ENCODE data around the gene NEDD4L.

Gene NEDD4L

GRCh38 chr18:58186258-58186948 lies 142.4 kb downstream of the NEDD4L start:
- Histone ChIP-seq H3K27ac (peak overlapping the region; percentile 74), H3K27me3 (replicated peaks) (no peaks in the 10 kb centered on the region), H3K4me3 (ENCODE audit: low read depth, low read length) (no peak overlapping the region), H3K36me3 (replicated peaks) (no peaks in the 10 kb centered on the region)
- TF ChIP-seq, protein P1, sequence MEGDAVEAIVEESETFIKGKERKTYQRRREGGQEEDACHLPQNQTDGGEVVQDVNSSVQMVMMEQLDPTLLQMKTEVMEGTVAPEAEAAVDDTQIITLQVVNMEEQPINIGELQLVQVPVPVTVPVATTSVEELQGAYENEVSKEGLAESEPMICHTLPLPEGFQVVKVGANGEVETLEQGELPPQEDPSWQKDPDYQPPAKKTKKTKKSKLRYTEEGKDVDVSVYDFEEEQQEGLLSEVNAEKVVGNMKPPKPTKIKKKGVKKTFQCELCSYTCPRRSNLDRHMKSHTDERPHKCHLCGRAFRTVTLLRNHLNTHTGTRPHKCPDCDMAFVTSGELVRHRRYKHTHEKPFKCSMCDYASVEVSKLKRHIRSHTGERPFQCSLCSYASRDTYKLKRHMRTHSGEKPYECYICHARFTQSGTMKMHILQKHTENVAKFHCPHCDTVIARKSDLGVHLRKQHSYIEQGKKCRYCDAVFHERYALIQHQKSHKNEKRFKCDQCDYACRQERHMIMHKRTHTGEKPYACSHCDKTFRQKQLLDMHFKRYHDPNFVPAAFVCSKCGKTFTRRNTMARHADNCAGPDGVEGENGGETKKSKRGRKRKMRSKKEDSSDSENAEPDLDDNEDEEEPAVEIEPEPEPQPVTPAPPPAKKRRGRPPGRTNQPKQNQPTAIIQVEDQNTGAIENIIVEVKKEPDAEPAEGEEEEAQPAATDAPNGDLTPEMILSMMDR (IDR thresholded peaks at IDR 0.05; ENCODE audit: low read depth, low read length, missing control alignments) = no peak
- in situ Hi-C loops (cut with HindIII; ENCODE audit: low pct_ligation_motif_present, low sequenced_read_pairs) = no loop called here
- DNase-seq = peak; percentile 91

- Histone ChIP-seq H3K4me3 (ENCODE audit: low read depth, low read length) (no peak overlapping the region), H3K27ac (no peak overlapping the region), H3K27me3 (replicated peaks) (no peaks in the 10 kb centered on the region), H3K36me3 (replicated peaks) (no peaks in the 10 kb centered on the region)
- TF ChIP-seq, protein P1 (IDR thresholded peaks at IDR 0.05; ENCODE audit: low read depth, low read length, missing control alignments) = no peak
- in situ Hi-C loops (cut with HindIII; ENCODE audit: low pct_ligation_motif_present, low sequenced_read_pairs) = no loop called here
- DNase-seq = no peak
Measured at GRCh38 chr18:58187674-58188073, 143.6 kb downstream of the NEDD4L start.

GRCh38 chr18:58188996-58189395 lies 145.0 kb downstream of the NEDD4L start:
- TF ChIP-seq, protein P1 (IDR thresholded peaks at IDR 0.05; ENCODE audit: low read depth, low read length, missing control alignments) = no peak
- H3K36me3 ChIP-seq (replicated peaks) = no peaks in the 10 kb centered on the region
- in situ Hi-C loops (cut with HindIII; ENCODE audit: low pct_ligation_motif_present, low sequenced_read_pairs) = no loop called here

GRCh38 chr18:58190842-58191530 lies 147.0 kb downstream of the NEDD4L start:
- TF ChIP-seq, protein P1 (IDR thresholded peaks at IDR 0.05; ENCODE audit: low read depth, low read length, missing control alignments) = no peak
- H3K36me3 ChIP-seq (replicated peaks) = no peaks in the 10 kb centered on the region
- DNase-seq = no peak
- no peak overlapping the region for H3K4me3 ChIP-seq (ENCODE audit: low read depth, low read length)
- in situ Hi-C loops (cut with HindIII; ENCODE audit: low pct_ligation_motif_present, low sequenced_read_pairs) = no loop called here
- no peak overlapping the region for H3K27ac ChIP-seq
- no peaks in the 10 kb centered on the region for H3K27me3 ChIP-seq (replicated peaks)

More at GRCh38 chr18:58188996-58189395, 145.0 kb downstream of the NEDD4L start:
- H3K27me3 ChIP-seq (replicated peaks) = no peaks in the 10 kb centered on the region
- no peak for DNase-seq
- H3K27ac ChIP-seq = no peak overlapping the region
- no peak overlapping the region for H3K4me3 ChIP-seq (ENCODE audit: low read depth, low read length)

GRCh38 chr18:58191626-58192025 lies 147.6 kb downstream of the NEDD4L start:
- H3K27me3 ChIP-seq (replicated peaks) = no peaks in the 10 kb centered on the region
- H3K4me3 ChIP-seq (ENCODE audit: low read depth, low read length) = no peak overlapping the region
- TF ChIP-seq, protein P1 (IDR thresholded peaks at IDR 0.05; ENCODE audit: low read depth, low read length, missing control alignments) = no peak
- H3K27ac ChIP-seq = no peak overlapping the region
- no peak for DNase-seq
- no peaks in the 10 kb centered on the region for H3K36me3 ChIP-seq (replicated peaks)
- in situ Hi-C loops (cut with HindIII; ENCODE audit: low pct_ligation_motif_present, low sequenced_read_pairs) = no loop called here

Data from brain microvascular endothelial cell (primary cell).